Posterior cingulate gyrus (tissue), 11 donors: ENCODE data around the gene HSPA1B.
"Not testable (repeated sequence)": the region's sequence is repeated elsewhere in the genome, so short reads cannot be mapped to it uniquely, and the experiment has no call there.

Experiments used
- DNase-seq, 10 donors: peaks; one replicate each; pipeline versions ENCODE4 v3.0.0 to v3.0.0-alpha.2; 2020 to 2021; ENCODE audit warnings: mixed read lengths in 3 of 10
- intact Hi-C: fragments of 100-400 bp; cut with DNase I; formaldehyde crosslinking; loops from one replicate; pipeline ENCODE4 v1.15.1; 2023

Gene HSPA1B

GRCh38 chr6:31844507-31844906, 17.0 kb downstream of the HSPA1B start:
- intact Hi-C loops: no loop called here
- peak in 1 of 10 donors; percentile 9 for DNase-seq

GRCh38 chr6:31847276-31847978, 19.9 kb downstream of the HSPA1B start:
- DNase-seq: no peak
- intact Hi-C loops: no loop called here

- intact Hi-C loops: no loop called here
- DNase-seq: no peak
Observed at GRCh38 chr6:31850765-31851484, 23.4 kb downstream of the HSPA1B start.

GRCh38 chr6:31851485-31851832, 23.9 kb downstream of the HSPA1B start:
- no peak for DNase-seq
- intact Hi-C loops: no loop called here

- intact Hi-C loops, DNase-seq: not testable (repeated sequence)
Observed at GRCh38 chr6:31851980-31852718, 24.6 kb downstream of the HSPA1B start.

- peak in 1 of 10 donors; percentile 4 for DNase-seq
- intact Hi-C loops: not testable (repeated sequence)
Observed at GRCh38 chr6:31857774-31858173, 30.2 kb downstream of the HSPA1B start.

GRCh38 chr6:31858707-31859106, 31.2 kb downstream of the HSPA1B start:
- peak in 1 of 10 donors; percentile 14 for DNase-seq
- intact Hi-C loops: no loop called here

- intact Hi-C loops: loop anchor here (10.0 kb wide), 1 partner anchor 315 kb away; the partner anchor contains the start of genes ATP6V1G2, DDX39B and NFKBIL1
Observed at GRCh38 chr6:31859923-31860322, 32.4 kb downstream of the HSPA1B start.

GRCh38 chr6:31860349-31860748, 32.8 kb downstream of the HSPA1B start:
- intact Hi-C loops: loop anchor here (10.0 kb wide), 1 partner anchor 316 kb away; the partner anchor contains the start of genes ATP6V1G2, DDX39B and NFKBIL1
- peak in 1 of 10 donors; percentile 62 for DNase-seq

More at GRCh38 chr6:31859923-31860322, 32.4 kb downstream of the HSPA1B start:
- peak in 1 of 10 donors; percentile 36 for DNase-seq

- intact Hi-C loops: loop anchor here (10.0 kb wide), 1 partner anchor 316 kb away; the partner anchor contains the start of genes ATP6V1G2, DDX39B and NFKBIL1
- peak in 1 of 10 donors; percentile 13 for DNase-seq
Observed at GRCh38 chr6:31861150-31861549, 33.6 kb downstream of the HSPA1B start.

- intact Hi-C loops: loop anchor here (2.0 to 10.0 kb wide), 3 partner anchors 35 to 317 kb away; partner anchors contain the start of genes ABHD16A, ATP6V1G2, DDX39B and EHMT2
- peak in 1 of 10 donors; percentile 77 for DNase-seq
Observed at GRCh38 chr6:31861919-31862343, 34.4 kb downstream of the HSPA1B start.

GRCh38 chr6:31862344-31863235, 35.1 kb downstream of the HSPA1B start, which contains the start of gene NEU1:
Gene NEU1 (minus strand): TSS chr6:31862821. CDS start chr6:31862776, 45 bp downstream.
- intact Hi-C loops: loop anchor here (2.0 to 10.0 kb wide), 3 partner anchors 34 to 318 kb away; partner anchors contain the start of genes ABHD16A, ATP6V1G2, DDX39B and EHMT2
- peak; percentile 100 for DNase-seq

GRCh38 chr6:31864123-31864562, 36.6 kb downstream of the HSPA1B start:
- intact Hi-C loops: loop anchor here (10.0 kb wide), 1 partner anchor 319 kb away; the partner anchor contains the start of genes ATP6V1G2, DDX39B and NFKBIL1
- DNase-seq: peak in 2 of 10 donors; percentile 75 to 80

GRCh38 chr6:31864818-31865204, 37.3 kb downstream of the HSPA1B start:
- peak in 1 of 10 donors; percentile 67 for DNase-seq
- intact Hi-C loops: loop anchor here (10.0 kb wide), 1 partner anchor 320 kb away; the partner anchor contains the start of genes ATP6V1G2, DDX39B and NFKBIL1

GRCh38 chr6:31865205-31866118, 37.9 kb downstream of the HSPA1B start:
- intact Hi-C loops: loop anchor here (10.0 kb wide), 1 partner anchor 321 kb away; the partner anchor contains the start of genes ATP6V1G2, DDX39B and NFKBIL1
- DNase-seq: peak in 1 of 10 donors; percentile 48

- intact Hi-C loops: loop anchor here (10.0 kb wide), 1 partner anchor 324 kb away; the partner anchor contains the start of genes ATP6V1G2, DDX39B and NFKBIL1
- DNase-seq: not testable (repeated sequence)
Observed at GRCh38 chr6:31868658-31868971, 41.1 kb downstream of the HSPA1B start.

GRCh38 chr6:31869343-31869742, 41.8 kb downstream of the HSPA1B start:
- intact Hi-C loops: loop anchor here (10.0 kb wide), 1 partner anchor 325 kb away; the partner anchor contains the start of genes ATP6V1G2, DDX39B and NFKBIL1
- peak in 1 of 10 donors; percentile 21 for DNase-seq
